Choroid plexus epithelial cell (primary cell): ENCODE measurements around the gene IGFBP6.
"Not testable (repeated sequence)": the region's sequence is repeated elsewhere in the genome, so short reads cannot be mapped to it uniquely, and the experiment has no call there.

Source experiments
- DNase-seq: peaks from one replicate; pipeline ENCODE4 v3.0.0-alpha.2; 2010; ENCODE audit warnings: low read depth
- H3K4me3 ChIP-seq: 2 replicates; pipeline ENCODE4 v1.5.1; 2011; ENCODE audit warnings: low read depth, mild to moderate bottlenecking, control low read depth, low read length, moderate library complexity
- TF ChIP-seq, protein P1 (sequence below): conservative IDR thresholded peaks from 2 replicates; pipeline ENCODE4 v1.5.1; 2011; ENCODE audit warnings: low read depth, mild to moderate bottlenecking, control low read depth, inconsistent platforms, low read length, moderate library complexity

IGFBP6 gene

DNA sequence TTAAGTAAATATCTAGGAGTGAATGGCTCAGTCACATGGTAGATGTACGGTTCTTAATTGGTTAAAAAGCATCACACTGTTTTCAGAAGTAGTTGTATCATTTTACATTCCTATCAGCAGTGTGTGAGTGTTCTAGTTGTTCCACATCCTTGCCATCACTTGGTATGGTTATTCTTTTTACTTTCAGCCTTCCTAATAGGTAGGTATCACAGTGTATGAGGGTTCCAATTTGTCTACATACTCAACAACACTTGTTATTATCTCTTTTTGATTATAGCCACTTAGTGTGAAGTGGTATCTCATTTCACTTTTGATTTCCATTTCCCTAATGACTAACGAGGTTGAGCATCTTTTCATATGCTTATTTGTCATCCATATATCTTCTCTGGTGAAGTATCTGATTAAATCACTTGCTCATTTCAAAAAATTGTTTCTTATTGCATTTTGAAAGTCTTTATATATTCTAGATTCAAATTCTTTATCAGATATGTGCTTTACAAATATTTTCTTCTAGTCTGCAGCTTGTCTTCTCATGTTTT lies 14.8 kb upstream of the IGFBP6 start:
- no peak for DNase-seq
- no peak overlapping the region for H3K4me3 ChIP-seq
- TF ChIP-seq, protein P1, sequence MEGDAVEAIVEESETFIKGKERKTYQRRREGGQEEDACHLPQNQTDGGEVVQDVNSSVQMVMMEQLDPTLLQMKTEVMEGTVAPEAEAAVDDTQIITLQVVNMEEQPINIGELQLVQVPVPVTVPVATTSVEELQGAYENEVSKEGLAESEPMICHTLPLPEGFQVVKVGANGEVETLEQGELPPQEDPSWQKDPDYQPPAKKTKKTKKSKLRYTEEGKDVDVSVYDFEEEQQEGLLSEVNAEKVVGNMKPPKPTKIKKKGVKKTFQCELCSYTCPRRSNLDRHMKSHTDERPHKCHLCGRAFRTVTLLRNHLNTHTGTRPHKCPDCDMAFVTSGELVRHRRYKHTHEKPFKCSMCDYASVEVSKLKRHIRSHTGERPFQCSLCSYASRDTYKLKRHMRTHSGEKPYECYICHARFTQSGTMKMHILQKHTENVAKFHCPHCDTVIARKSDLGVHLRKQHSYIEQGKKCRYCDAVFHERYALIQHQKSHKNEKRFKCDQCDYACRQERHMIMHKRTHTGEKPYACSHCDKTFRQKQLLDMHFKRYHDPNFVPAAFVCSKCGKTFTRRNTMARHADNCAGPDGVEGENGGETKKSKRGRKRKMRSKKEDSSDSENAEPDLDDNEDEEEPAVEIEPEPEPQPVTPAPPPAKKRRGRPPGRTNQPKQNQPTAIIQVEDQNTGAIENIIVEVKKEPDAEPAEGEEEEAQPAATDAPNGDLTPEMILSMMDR: no peak

DNA sequence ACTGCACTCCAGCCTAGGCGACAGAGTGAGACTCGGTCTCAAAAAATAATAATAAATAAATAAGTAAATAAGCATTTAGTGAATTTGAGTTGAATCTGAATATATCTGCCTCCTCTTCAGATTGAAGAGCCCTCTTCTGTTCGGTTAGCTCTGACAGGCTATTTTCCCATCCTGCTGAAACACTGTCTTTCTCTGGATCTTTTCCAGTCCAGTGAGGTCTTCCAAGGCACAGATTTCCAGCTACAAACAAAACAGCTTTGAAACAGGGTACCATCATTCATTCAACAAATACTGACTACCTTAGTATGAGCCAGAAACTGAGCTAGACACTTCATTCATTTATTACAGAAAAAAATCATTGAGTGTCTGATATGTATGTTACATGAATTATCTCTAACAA lies 11.1 kb upstream of the IGFBP6 start:
- TF ChIP-seq, protein P1: no peak
- DNase-seq: no peak
- no peak overlapping the region for H3K4me3 ChIP-seq

DNA sequence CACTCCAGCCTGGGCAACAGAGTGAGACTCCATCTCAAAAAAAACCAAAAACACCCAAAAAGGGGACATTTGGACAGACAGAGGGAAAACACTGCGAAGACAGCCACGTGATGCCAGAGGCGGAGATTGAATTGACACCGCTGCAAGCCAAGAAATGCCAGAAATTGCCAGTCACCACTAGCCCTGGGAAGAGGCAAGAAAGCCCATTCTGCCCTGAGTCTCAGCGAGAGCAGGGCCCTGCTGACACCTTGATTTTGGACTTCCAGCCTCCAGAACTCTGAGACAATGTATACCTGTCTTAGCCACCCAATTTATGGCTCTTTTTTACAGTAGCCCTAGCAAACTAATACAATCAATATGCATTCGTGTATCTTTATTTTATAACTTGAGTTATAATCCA lies 7.4 kb upstream of the IGFBP6 start:
- DNase-seq: no peak
- TF ChIP-seq, protein P1: no peak
- H3K4me3 ChIP-seq: no peak overlapping the region

DNA sequence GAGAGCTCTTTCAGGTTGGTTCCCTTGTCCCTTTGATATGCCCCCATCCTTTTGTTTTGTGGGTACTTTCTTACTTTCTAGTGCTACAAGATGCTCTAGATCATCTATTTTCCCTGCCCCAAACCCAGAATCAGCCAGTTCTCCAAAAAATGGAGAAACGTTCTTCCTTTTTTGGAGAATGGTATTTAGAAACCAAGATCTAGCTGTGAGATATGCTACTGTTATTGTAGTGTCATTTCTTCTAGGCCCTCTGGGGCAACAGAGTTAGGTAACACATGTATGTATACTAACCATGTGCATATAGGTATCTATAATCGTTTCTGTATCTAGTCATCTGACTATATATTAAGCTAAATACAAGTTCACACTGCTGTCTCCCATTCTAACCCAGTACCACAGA lies 6.9 kb upstream of the IGFBP6 start:
- DNase-seq: no peak
- no peak overlapping the region for H3K4me3 ChIP-seq
- TF ChIP-seq, protein P1: no peak

DNA sequence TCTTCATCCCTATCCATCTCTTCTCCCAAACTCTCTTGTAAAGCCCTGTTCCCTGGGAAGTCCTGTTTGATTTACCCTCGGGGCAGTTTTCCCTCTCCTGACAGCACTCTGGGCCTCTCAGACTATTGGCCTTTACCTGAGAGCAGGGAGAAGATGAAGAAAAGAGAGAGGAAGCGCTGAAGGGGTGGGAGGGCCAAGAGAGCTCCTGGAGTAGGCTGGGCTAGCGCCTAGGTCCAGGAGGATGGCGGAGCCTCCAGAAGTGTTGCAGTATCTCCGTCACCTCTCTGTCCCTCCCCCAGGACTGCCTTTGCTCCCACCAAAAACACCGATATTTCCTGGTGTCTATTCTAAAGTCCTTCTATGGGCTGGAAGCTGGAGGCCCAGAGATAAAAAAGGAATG lies 5.7 kb upstream of the IGFBP6 start:
- no peak overlapping the region for H3K4me3 ChIP-seq
- TF ChIP-seq, protein P1: no peak
- no peak for DNase-seq

DNA sequence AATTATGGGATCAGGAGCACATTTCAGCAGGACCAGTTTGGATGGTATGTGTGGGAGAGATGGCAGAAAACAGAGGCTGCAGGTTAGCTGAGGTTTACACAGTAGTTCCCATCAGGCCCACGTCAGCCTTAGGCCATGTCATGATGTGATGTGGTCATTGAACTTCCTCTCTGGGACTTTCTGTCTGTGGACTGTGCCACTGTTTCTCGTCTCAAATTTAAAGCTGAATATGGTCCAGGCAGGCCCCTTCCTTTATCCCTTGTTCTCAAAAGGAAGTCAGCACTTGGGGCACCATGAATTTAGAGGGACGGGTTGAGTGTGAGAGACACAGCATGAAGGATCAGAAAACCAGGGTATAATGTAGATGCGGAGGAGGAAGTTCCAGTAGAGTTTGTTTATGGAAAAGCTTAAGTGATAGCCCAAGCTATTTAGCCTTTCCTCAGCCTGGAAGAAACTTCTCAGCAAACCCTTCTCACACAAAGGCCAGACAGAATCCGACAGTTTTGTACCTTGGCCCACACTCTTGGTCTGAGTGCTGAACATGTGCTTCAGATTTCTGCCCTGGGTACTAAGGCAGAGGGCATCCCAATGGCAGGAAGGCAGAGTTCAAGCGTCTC lies 3.6 kb upstream of the IGFBP6 start:
- no peak for DNase-seq
- H3K4me3 ChIP-seq: no peak overlapping the region
- TF ChIP-seq, protein P1: no peak

DNA sequence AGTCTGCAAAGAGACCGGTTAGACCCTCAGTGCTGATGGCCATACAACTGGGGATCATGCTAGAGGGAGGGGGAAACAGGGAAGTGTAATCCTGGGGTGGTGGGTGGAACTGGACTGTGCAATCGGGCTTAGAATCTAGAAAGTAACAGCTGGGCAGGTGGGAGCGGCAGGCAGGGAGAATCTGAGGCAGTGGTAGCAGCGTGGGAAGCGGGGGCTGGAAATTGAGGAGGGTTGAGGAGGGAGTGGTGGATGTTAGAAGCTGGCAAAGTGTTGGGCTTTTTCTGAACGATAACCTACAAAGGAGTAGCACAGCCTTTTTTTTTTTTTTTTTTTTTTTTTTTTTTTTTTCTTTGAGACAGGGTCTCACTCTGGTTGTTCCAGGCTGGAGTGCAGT lies 3.1 kb upstream of the IGFBP6 start:
- no peak overlapping the region for H3K4me3 ChIP-seq
- DNase-seq: no peak
- TF ChIP-seq, protein P1: no peak

DNA sequence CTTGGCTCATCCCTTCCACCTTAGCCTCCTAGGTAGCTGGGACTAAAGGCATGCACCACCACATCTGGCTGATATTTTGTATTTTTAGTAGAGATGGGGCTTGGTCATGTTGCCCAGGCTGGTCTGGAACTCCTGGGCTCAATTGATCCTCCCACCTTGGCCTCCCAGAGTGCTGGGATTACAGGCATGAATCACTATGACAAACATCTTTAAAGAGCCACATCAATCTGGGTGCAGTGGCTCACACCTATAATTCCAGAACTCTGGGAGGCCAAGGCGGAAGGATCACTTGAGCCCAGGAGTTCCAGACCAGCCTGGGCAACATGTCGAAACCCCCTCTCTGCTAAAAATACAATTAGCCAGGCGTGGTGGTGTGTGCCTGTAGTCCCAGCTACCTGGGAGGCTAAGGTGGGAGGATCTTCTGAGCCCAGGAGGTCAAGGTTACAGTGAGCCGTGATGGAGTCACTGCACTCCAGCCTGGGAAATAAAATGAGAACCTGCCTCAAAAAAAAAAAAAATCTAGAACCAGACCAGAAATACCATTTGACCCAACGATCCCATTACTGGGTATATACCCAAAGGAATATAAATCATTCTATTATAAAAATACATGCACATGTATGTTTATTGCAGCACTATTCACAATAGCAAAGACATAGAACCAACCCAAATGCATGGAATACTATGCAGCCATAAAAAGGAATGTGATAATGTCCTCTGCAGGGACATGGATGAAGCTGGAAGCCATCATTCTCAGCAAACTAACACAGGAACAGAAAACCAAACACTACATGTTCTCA lies 2.5 kb upstream of the IGFBP6 start:
- not testable (repeated sequence) for H3K4me3 ChIP-seq, DNase-seq

DNA sequence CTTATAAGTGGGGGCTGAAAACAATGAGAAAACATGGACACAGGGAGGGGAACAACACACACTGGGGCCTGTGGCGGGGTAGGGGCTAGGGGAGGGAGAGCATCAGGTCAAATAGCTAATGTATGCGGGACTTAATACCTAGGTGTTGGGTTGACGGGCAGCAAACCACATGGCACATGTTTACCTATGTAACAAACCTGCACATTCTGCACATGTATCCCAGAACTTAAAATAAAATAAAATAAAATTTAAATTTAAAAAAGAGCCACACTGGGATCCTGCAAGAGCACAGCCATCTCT lies 1.9 kb upstream of the IGFBP6 start:
- DNase-seq, H3K4me3 ChIP-seq: not testable (repeated sequence)
